ENCODE data around the gene ASB11.
A peak's percentile ranks its signal among the peaks of the same experiment; 100 is the strongest.
"Not testable (repeated sequence)": the region's sequence is repeated elsewhere in the genome, so short reads cannot be mapped to it uniquely, and the experiment has no call there.

The ASB11 gene

GRCh38 chrX:15315509-15315908 lies at the start of gene ASB11:
Gene ASB11, minus strand, starts transcription at chrX:15315640. Its CDS starts 35 bp downstream, at chrX:15315605.
- no peak for DNase-seq

DNA sequence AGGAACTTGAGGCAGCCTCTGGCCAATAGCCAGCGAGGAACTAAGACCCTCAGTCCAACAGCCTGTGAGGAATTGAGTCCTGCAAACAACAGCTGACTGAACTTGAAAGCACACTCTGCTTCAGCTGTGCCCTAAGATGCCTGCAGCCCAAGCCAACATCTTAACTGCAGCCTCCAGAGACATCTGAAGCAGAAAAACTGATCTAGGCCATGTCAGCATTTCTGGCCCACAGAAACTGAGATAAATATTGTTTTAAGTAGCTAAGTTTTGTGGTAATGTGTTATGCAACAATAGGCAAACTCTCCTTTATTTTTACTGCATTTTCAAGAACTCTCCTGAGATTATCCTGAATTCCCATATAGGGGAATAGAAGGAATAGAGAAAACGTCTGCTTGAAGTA lies 44.3 kb upstream of the ASB11 start:
- no peak for DNase-seq

- no peak for DNase-seq
These were observed 43.1 kb upstream of the ASB11 start for GRCh38 chrX:15358533-15358932.

DNA sequence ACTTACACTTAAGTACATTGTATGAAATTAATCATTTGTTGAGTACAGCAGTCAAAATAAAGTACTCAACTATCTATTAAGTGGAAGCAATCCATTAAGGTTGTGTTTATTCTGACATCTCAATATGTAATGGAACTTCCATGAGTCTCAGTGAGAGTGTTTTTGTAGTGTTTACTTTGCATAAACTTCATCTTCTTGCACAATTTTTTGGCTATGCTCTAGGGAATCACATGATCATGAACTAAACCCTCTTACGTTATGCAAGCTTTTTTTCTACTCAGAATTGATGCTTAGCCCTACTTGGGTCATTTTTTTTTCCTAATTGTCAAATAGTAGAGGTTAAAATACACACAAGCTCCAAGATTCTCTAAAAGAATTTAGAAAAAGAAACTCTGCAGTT lies 41.0 kb upstream of the ASB11 start:
- DNase-seq: no peak

GRCh38 chrX:15350329-15350996 lies 35.0 kb upstream of the ASB11 start:
- DNase-seq: no peak

DNA sequence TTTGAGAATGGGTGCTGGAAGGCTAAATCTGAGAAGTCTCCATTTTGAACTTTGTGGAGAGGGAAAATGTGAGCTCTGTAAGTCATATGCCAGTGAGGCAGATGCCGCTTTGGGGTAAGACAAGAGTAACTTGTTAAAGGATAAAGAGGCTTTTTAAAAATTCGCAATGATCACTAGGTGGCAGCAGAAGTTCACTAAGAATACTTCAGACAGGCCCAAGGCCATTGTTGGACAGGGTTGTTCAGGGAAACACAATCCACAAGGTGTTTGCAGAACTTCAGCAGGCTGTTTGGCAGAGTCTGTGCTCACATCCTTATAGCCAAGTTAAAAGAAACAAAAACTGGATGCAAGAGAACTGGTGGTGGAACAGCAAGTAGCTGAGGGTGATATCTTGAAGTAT lies 33.6 kb upstream of the ASB11 start:
- DNase-seq: no peak

DNA sequence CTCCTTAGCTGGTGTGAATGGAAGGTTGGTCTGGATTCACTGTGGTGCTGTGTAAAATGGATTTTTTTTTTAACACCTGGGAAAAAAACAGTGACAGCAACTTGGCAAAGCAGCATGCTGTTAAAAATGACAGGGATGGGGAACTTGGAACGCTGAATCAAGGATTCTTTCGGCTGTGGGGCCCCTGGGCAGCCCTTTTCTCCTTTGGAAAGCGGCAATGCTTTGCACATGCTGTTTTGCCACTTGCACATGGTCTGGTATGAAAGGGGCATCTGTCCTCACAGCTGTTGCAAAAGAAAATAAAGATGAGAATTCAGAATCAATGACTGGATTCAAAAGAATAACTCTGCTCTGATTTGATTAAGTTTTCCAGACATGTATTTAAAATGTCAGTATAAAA lies 30.5 kb upstream of the ASB11 start:
- DNase-seq: no peak

DNA sequence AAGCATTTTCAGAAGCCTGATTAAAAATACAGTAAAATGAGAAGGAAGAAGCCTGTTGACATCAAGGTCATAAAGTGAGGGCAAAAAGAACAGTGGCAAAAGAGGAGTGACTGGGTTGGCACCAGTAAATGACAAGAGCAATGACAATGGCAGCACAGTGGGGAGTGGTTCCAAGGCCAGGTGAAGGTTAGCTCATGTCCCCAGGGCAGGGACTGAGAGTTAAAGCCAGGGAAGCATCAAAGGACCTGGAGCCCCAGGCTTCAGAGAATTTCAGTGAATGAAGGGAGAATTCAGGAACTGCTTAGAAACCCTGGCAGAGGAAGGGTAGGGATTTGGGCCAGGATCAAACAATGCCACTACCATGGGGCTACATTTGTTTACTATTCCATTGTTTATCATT lies 28.7 kb upstream of the ASB11 start:
- no peak for DNase-seq

DNA sequence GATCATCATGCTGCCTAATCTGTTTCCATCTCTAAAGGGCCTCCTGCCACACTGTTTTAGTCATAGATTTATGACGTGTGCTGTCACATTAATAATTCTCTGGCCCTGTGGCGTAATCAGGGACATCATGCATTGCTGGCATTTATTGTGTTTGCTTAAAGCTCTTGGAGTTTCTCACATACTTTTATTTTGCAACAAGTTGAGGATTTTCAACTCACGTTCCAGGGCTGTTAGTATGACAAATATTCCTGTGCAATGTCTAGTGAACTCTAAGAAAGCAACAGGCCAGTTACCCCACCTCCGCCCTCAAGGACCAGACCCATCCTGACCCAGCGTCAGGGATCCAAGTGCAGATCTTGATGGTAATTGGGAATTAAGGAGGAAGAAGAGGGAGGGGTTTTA lies 27.6 kb upstream of the ASB11 start:
- DNase-seq: no peak

- DNase-seq: no peak
These were observed 25.4 kb upstream of the ASB11 start for GRCh38 chrX:15340867-15341266.

DNA sequence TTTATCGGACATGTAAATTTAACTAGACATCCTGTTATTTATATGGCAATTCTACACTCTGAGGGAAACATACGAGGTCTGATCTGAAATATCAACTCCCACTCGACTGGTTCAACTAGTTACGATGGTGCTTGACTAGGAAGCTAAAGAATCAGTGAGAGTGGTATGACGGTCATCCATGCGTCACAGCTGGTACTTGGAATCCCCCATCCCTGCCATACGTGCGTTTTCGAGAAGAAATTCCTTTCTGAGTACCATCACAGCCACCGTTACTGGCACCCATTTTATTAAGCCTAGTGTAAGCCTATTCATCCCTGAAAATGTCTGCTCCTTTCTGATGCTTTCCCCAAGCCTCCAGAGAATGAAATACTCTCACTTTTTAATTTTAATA lies 20.6 kb upstream of the ASB11 start:
- DNase-seq: no peak

GRCh38 chrX:15335135-15336022 lies 19.9 kb upstream of the ASB11 start, which contains the start of gene PIGA:
Gene PIGA, minus strand, starts transcription at chrX:15335523. Its CDS starts 3,593 bp downstream, at chrX:15331930.
- peak; percentile 80 for DNase-seq

DNA sequence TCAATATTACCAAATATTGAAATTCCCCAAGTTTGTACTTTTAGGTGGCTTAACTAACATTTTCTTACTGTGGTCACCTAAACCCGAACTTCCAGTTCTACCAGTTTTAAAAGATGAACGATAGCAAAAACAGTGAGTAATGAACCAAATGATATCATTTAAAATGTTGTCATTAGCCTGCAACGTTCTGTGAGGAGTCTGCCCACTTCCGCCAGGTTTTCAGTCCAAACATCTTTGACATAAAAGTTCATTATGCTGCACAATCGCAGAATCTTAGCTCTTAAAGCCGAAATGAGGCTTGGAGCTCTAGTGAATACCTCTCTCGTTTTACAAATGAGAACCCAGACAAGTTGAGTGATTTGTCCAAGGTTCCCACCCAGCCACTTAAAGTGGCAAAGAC lies 19.1 kb upstream of the ASB11 start:
- no peak for DNase-seq

DNA sequence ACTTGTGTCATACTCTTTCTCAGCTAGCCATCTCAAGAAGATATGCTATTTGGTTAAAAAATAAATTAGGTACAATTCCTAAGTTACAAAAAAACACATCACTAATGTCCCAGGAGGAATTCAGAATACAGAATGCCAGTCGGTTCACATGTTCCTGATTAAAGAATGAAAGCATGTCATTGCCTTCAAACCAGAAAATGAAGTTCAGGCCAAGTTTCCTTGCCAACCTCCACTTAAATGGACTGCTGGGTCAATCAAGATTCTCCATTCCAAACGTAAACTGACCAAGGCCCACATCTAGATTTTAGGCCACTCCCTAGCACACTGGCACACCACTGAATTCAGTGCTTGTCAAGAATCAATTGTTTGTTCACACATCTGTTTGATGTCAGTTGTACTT lies 13.4 kb upstream of the ASB11 start:
- DNase-seq: no peak

DNA sequence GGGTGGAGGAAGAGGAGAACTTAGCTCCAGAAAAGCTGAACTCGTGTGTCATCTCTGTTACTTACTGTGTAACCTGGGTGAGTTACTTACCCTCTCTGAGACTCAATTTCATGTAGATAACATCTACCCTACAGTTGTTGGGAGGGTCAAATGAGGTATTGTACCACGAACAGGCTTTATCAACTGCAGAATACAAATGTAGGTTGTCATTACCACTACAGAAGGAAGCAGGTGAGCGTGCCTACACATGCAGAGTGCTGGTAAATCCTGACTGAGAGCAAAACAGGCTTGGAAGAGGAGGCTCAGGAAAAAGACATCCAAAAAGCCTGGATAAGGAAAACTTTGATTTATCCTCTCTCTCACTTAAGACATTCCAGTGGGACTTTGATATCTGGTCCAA lies 12.7 kb upstream of the ASB11 start:
- no peak for DNase-seq

- DNase-seq: no peak
These were observed 7.0 kb upstream of the ASB11 start for GRCh38 chrX:15322472-15322871.

DNA sequence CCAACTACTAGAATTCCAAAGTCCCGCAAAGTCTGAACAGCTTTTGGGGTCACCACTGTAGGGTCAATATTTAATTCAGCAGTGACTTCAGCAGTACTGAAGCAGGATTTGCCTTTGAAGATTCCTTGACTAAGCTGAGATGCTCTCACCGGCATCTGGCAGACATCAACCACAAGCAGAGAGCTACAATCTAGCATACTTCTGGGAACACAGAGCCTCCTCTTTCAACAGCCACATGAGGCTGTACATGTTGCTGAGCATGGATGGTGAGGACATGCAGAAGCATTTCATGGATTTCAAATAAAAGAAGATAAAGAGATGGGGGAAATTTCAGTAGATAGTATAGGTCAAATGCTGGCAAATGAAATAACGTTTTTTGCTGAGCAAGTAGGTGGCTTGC lies 6.6 kb upstream of the ASB11 start:
- no peak for DNase-seq

DNA sequence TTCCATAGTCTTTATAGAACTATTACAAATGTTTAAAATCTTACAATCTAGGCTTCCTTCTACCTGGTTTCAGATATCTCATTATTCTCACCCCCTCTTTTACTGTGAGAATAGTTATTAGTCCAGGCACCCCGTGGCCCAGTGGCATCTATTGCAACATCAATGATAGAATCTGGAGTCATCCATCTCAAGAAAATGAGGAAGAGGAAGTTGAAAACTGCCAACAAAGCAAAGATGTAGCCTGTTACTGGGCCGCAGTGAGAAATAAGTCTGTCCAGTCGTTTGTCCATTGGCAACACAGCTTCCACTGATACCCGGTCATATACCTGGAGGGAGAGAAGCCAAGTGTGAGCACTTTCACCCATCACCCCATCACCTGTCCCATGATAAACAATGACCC lies 6.0 kb upstream of the ASB11 start:
- DNase-seq: no peak

GRCh38 chrX:15320297-15320696 lies 4.9 kb upstream of the ASB11 start:
- no peak for DNase-seq

GRCh38 chrX:15319075-15319474 lies 3.6 kb upstream of the ASB11 start:
- DNase-seq: no peak

DNA sequence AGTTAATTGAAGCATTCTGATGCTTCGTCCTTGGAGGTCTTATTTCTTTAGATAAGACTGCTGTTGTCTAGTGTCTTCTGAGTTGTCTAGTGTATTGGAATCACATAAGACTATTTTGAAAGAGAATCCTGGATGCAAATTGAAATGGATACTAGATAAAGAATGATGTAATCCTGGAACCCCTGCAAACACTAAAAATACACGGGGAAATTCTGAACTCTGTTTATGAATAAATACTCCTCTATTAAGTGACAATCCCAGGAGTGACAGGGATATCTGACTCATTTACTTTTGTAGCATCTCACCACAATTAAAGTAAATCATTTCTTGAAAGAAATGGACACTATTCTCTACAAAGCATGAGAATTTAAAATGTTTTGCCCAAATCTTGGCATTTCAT lies 968 bp downstream of the ASB11 start:
- DNase-seq: no peak

- no peak for DNase-seq
These were observed 4.3 kb downstream of the ASB11 start for GRCh38 chrX:15311119-15311518.

- no peak for DNase-seq
These were observed 5.3 kb downstream of the ASB11 start for GRCh38 chrX:15310117-15310516.

- not testable (repeated sequence) for DNase-seq
These were observed 9.5 kb downstream of the ASB11 start for GRCh38 chrX:15305899-15306298.
